Breast epithelium (tissue), 4 donors: Measurements from ENCODE around the gene SH2D2A. TPM values are rescaled to one million over a fixed set of nuclear protein-coding genes. Genes with fewer than 3 reads are reported as not detected.

Experiments
- DNase-seq, 2 donors: peaks; one replicate each; pipeline ENCODE4 v3.0.0-alpha.2; 2019; ENCODE audit warnings: low spot score in 2 of 2
- H3K27ac ChIP-seq, 2 donors: fragments of 200-600 bp; sonication (generic) in 1 of 2; one replicate each; pipeline ENCODE4 v1.5.1; 2016 to 2019; ENCODE audit warnings: mild to moderate bottlenecking in 1 of 2
- H3K27me3 ChIP-seq, 2 donors: fragments of 200-600 bp; sonication (generic) in 1 of 2; one replicate each; pipeline versions ENCODE4 v1.5.1 to v1.6.0; 2017 to 2019; ENCODE audit warnings: control low read depth in 1 of 2, mild to moderate bottlenecking in 1 of 2
- H3K36me3 ChIP-seq: fragments of 200-600 bp; one replicate; pipeline ENCODE4 v1.5.1; 2019
- H3K4me1 ChIP-seq, 2 donors: fragments of 200-600 bp; sonication (generic); one replicate each; pipeline ENCODE4 v1.5.1; 2016 to 2019; ENCODE audit warnings: control low read depth in 1 of 2
- H3K4me3 ChIP-seq, 3 donors: fragments of 200-600 bp; sonication (generic); 1 replicate in 2 of 3; 2 replicates in 1 of 3; pipeline ENCODE4 v1.5.1; 2016 to 2019; ENCODE audit warnings: mild to moderate bottlenecking in 3 of 3, moderate library complexity in 2 of 3
- H3K9me3 ChIP-seq, 2 donors: fragments of 200-600 bp; sonication (generic) in 1 of 2; one replicate each; pipeline ENCODE4 v1.5.1; 2016 to 2019; ENCODE audit warnings: control low read depth in 1 of 2
- CTCF ChIP-seq, 3 donors: fragments of 450-650 bp; IDR thresholded peaks; one replicate each; pipeline ENCODE4 v1.5.1; 2016 to 2017; ENCODE audit warnings: antibody characterized with exemption in 3 of 3, mild to moderate bottlenecking in 3 of 3, moderate library complexity in 3 of 3
- POLR2A ChIP-seq: fragments of 450-650 bp; IDR thresholded peaks from one replicate; pipeline ENCODE4 v1.6.1; 2016; ENCODE audit warnings: antibody characterized with exemption, mild to moderate bottlenecking, moderate library complexity
- POLR2AphosphoS5 ChIP-seq, 3 donors: sonication (generic); formaldehyde crosslinking; IDR thresholded peaks; one replicate each; pipeline ENCODE4 v1.6.1; 2017; ENCODE audit warnings: antibody characterized with exemption in 3 of 3
- intact Hi-C: fragments of 100-400 bp; cut with DNase I; formaldehyde crosslinking; loops from one replicate; pipeline ENCODE4 v1.15.1; 2023; ENCODE audit warnings: low total_unique reads
- total RNA-seq, 3 donors: library from RNA; depleted of rRNA; stranded (reverse); fragments of >200 nt; gene quantifications; one replicate each; pipeline ENCODE4 v1.1.0, GENCODE V29; 2016

Gene SH2D2A
- total RNA-seq, 3 donors from 2014 or later, result 4.6 to 5.4 TPM; not detected in 1

- TF ChIP-seq CTCF (IDR thresholded peaks at IDR 0.05) (no peak), POLR2A (no peak), POLR2AphosphoS5 (IDR thresholded peaks at IDR 0.05) (no peak)
- peaks cover 0 to 46% of the 10 kb centered on the region in 2 donors for H3K27me3 ChIP-seq
- intact Hi-C loops, result no loop called here
Observed at GRCh38 chr1:156844638-156845037, 28.0 kb upstream of the SH2D2A start.

GRCh38 chr1:156844102-156844501, 27.5 kb upstream of the SH2D2A start:
- no peaks in the 10 kb centered on the region for H3K36me3 ChIP-seq
- H3K4me3 ChIP-seq, result no peak overlapping the region
- no peaks in the 10 kb centered on the region for H3K9me3 ChIP-seq
- intact Hi-C loops, result no loop called here
- peaks cover 0 to 45% of the 10 kb centered on the region in 2 donors for H3K27me3 ChIP-seq
- DNase-seq, result no peak
- no peak overlapping the region for H3K27ac ChIP-seq
- H3K4me1 ChIP-seq, result no peaks in the 10 kb centered on the region
- TF ChIP-seq CTCF (IDR thresholded peaks at IDR 0.05) (no peak), POLR2A (no peak), POLR2AphosphoS5 (IDR thresholded peaks at IDR 0.05) (no peak)

More at GRCh38 chr1:156844638-156845037, 28.0 kb upstream of the SH2D2A start:
- Histone ChIP-seq H3K4me3 (peak overlapping the region in 1 of 3 donors; percentile 0), H3K9me3 (no peaks in the 10 kb centered on the region), H3K27ac (no peak overlapping the region), H3K36me3 (no peaks in the 10 kb centered on the region), H3K4me1 (no peaks in the 10 kb centered on the region)
- no peak for DNase-seq

- TF ChIP-seq POLR2A (no peak), CTCF (IDR thresholded peaks at IDR 0.05) (no peak), POLR2AphosphoS5 (IDR thresholded peaks at IDR 0.05) (no peak)
- intact Hi-C loops, result no loop called here
- no peaks in the 10 kb centered on the region for H3K4me1 ChIP-seq
- DNase-seq, result no peak
- H3K27ac ChIP-seq, result no peak overlapping the region
- H3K9me3 ChIP-seq, result no peaks in the 10 kb centered on the region
- no peak overlapping the region for H3K4me3 ChIP-seq
- H3K27me3 ChIP-seq, result peaks cover 0 to 40% of the 10 kb centered on the region in 2 donors
- H3K36me3 ChIP-seq, result no peaks in the 10 kb centered on the region
Observed at GRCh38 chr1:156842618-156843300, 26.1 kb upstream of the SH2D2A start.

- no peak for DNase-seq
- H3K27me3 ChIP-seq, result peaks cover 0 to 40% of the 10 kb centered on the region in 2 donors
- H3K36me3 ChIP-seq, result no peaks in the 10 kb centered on the region
- TF ChIP-seq POLR2AphosphoS5 (IDR thresholded peaks at IDR 0.05) (no peak), CTCF (IDR thresholded peaks at IDR 0.05) (no peak), POLR2A (no peak)
- intact Hi-C loops, result no loop called here
- H3K4me3 ChIP-seq, result no peak overlapping the region
- no peaks in the 10 kb centered on the region for H3K4me1 ChIP-seq
- no peaks in the 10 kb centered on the region for H3K9me3 ChIP-seq
- no peak overlapping the region for H3K27ac ChIP-seq
Observed at GRCh38 chr1:156841295-156841855, 24.7 kb upstream of the SH2D2A start.

GRCh38 chr1:156840898-156841279, 24.2 kb upstream of the SH2D2A start:
- TF ChIP-seq POLR2A (no peak), CTCF (IDR thresholded peaks at IDR 0.05) (no peak), POLR2AphosphoS5 (IDR thresholded peaks at IDR 0.05) (no peak)
- Histone ChIP-seq H3K27ac (no peak overlapping the region), H3K27me3 (peaks cover 0 to 40% of the 10 kb centered on the region in 2 donors), H3K36me3 (no peaks in the 10 kb centered on the region), H3K4me3 (no peak overlapping the region), H3K4me1 (no peaks in the 10 kb centered on the region), H3K9me3 (no peaks in the 10 kb centered on the region)
- DNase-seq, result no peak
- intact Hi-C loops, result no loop called here
